GM19025 (cell line): ENCODE measurements around the gene C16orf95.
"Not testable (repeated sequence)": the region's sequence is repeated elsewhere in the genome, so short reads cannot be mapped to it uniquely, and the experiment has no call there.

Experiments
- ATAC-seq: cut with Tn5 transposase; IDR thresholded peaks from one replicate; pipeline ENCODE4 v1.9.1; 2021; ENCODE audit warnings: mild to moderate bottlenecking, low read depth, moderate library complexity; ENCODE audit not compliant: unreplicated experiment

C16orf95 gene

GRCh38 chr16:87347932-87348615 lies 30.9 kb upstream of the C16orf95 start:
- ATAC-seq: no peak

GRCh38 chr16:87346517-87347060 lies 29.4 kb upstream of the C16orf95 start:
- ATAC-seq: no peak

- ATAC-seq: no peak
Observed at GRCh38 chr16:87345726-87346424, 28.7 kb upstream of the C16orf95 start.

GRCh38 chr16:87344931-87345631 lies 27.9 kb upstream of the C16orf95 start:
- ATAC-seq: no peak

GRCh38 chr16:87344165-87344930 lies 27.2 kb upstream of the C16orf95 start:
- ATAC-seq: no peak

GRCh38 chr16:87343753-87344050 lies 26.5 kb upstream of the C16orf95 start:
- no peak for ATAC-seq

GRCh38 chr16:87342978-87343752 lies 26.0 kb upstream of the C16orf95 start:
- ATAC-seq: no peak

GRCh38 chr16:87342504-87342903 lies 25.3 kb upstream of the C16orf95 start:
- no peak for ATAC-seq

- no peak for ATAC-seq
Observed at GRCh38 chr16:87340198-87340597, 23.0 kb upstream of the C16orf95 start.

- ATAC-seq: not testable (repeated sequence)
Observed at GRCh38 chr16:87339724-87340105, 22.5 kb upstream of the C16orf95 start.

- no peak for ATAC-seq
Observed at GRCh38 chr16:87339086-87339723, 22.0 kb upstream of the C16orf95 start.

GRCh38 chr16:87338155-87338765 lies 21.1 kb upstream of the C16orf95 start:
- ATAC-seq: no peak

- no peak for ATAC-seq
Observed at GRCh38 chr16:87337262-87337771, 20.1 kb upstream of the C16orf95 start.

GRCh38 chr16:87336434-87337240 lies 19.4 kb upstream of the C16orf95 start:
- no peak for ATAC-seq

GRCh38 chr16:87335625-87336433 lies 18.6 kb upstream of the C16orf95 start:
- no peak for ATAC-seq

- ATAC-seq: no peak
Observed at GRCh38 chr16:87334651-87335624, 17.7 kb upstream of the C16orf95 start.
